ENCODE measurements around the gene DBH.
"Not testable (repeated sequence)": the region's sequence is repeated elsewhere in the genome, so short reads cannot be mapped to it uniquely, and the experiment has no call there.

The DBH gene

DNA sequence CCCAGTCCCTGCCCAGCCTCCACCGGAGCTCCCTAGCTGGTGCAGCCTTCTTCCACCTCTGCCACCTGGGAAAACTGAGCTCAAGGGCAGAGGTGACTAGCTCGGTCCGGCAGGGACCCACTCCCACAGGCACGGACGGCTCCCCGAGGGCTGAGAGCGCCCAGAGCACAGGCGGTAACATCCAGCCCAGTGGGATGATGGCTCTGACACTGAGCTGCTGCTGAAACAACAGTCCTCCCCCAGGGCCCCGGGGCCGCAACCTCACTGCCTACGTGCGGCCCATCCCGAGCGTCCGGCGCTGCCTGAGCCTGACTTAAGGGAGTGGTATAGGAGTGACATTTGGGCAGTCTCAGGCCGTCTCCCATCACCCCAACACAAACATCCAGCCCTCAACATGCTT is 30.7 kb upstream of the DBH start:
- no peak for DNase-seq

DNA sequence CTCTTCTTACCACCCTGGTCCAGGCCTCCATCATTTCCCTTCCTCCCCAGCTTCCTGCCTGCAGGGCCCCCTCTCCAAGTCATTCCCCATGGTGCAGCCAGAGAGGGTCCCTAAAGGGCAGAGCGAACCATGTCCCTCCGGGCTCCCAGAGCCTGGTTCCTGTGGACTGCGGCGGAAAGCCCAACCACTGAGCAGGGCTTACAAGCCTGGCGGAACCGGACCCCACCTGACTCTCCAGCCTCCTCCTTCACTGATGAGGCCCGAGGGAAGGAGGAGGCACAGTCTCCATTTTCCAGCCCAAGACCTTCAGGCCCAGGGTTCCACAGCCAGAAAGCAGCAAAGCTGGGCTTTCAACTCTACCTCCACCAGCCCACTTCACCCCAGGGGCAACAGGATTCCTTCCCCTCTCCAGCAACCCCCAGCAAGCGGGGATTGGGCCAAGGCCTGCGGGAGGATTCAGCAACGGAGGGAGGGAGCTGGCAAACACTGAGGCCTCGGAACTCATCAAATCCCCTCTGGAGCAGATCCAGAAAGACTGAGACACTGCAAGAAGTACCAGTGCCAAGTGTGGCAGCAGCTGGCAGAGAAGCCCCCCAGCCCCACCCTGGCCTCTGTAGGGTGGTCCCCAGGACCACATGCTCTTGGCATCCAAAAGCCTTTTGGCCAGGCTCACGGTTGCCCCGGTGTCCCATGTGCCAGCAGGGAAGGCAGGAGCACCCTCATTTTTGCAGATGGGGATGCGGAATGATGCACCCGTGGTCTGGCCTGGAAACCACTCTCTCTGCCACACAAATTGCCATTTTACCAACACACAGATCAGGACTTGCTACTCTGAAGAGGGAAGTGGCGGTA is 30.1 kb upstream of the DBH start:
- DNase-seq, result no peak

DNA sequence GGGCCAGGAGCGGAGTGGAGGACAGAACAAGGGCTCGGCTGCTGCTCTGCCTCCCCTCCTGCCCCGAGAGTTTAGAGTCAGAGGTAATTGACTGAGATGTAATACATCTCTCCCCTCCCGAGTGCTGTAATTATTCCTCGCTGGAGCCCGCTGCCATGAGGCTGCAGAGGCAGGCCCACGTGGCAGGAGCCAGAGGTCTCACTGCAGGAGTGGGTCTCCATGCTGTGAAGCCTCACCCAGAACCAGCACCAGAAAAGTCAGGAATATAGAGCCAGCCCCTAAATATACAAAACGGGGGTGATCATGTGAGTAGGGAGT is 29.5 kb upstream of the DBH start:
- peak; percentile 71 for DNase-seq

DNA sequence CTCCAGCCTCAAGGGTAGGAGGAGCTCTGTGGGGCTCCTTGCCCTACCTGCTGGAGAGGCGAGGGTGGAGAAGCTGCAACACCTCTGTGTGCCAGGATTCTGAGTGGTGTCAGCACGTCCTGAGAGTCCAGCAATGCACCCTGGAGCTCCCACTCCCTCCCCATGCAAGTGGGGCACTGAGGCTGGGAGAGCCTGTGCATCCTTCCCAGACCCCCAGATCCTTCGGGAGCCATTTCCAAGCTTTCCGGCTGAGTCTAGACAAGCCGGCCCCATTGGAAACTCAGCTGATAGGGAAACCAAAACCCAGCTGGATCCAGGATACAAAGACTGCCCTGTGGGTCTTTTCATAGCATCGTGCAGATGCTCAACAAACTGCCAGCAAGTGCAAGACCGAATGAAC is 28.8 kb upstream of the DBH start:
- DNase-seq, result no peak

DNA sequence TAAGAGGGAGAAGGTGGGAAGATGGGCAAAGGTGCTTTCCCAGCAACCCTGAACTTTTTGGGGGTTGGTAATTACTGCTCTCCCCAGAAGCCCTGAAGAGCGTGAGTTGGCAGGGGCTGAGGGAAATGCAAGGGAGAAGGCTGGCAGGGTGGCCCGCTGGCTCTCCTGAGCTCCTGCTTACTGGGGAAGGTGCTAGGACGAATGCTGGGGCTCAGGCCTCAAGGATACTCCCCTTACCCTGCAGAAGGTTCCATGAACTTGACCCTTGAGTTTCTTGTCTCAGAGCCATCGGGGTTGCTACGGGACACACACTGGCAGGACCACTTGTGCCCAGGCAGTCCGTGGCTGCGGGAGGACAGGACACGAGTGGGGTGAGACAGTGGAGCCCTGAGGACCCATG is 28.2 kb upstream of the DBH start:
- no peak for DNase-seq

DNA sequence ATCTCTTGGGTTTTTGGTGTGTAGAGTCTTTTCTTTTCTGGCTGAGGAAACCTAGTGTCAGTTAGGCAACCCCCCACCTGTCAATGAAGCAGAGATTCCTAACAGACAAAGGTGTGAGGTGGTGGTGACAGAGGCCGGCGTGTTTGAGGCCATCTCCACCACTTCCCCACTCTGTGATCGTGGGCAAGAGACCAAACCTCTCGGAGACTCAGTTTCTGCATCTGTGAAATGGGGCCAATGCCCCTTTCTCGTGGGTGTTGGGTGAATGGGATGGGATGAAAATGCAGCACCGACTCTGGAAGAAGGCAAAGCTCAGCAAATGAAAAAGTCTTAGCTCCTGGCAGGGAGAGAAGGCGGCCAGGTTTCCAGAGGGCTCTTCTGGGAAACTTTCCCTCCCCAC is 27.8 kb upstream of the DBH start:
- DNase-seq, result no peak

DNA sequence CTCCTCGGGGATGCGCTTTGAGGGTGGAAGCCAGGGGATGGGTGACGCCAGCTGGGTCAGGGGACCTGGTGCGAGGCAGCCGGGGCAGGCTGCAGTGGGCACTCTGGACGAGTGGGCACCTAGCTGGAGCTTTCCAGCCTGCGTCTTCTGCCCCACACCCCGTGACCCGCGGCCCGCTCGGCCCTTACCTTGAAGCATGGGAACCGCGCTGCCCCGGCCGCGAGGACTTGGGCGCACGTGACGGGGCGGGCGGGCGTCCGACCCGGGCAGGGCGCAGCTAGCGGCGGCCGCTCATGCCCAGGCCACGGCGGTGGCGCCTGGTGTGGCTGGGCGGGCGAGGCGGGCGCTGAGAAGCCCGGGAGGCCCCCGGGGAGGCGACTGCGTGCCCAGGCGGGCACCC is 27.3 kb upstream of the DBH start:
- DNase-seq, result no peak

DNA sequence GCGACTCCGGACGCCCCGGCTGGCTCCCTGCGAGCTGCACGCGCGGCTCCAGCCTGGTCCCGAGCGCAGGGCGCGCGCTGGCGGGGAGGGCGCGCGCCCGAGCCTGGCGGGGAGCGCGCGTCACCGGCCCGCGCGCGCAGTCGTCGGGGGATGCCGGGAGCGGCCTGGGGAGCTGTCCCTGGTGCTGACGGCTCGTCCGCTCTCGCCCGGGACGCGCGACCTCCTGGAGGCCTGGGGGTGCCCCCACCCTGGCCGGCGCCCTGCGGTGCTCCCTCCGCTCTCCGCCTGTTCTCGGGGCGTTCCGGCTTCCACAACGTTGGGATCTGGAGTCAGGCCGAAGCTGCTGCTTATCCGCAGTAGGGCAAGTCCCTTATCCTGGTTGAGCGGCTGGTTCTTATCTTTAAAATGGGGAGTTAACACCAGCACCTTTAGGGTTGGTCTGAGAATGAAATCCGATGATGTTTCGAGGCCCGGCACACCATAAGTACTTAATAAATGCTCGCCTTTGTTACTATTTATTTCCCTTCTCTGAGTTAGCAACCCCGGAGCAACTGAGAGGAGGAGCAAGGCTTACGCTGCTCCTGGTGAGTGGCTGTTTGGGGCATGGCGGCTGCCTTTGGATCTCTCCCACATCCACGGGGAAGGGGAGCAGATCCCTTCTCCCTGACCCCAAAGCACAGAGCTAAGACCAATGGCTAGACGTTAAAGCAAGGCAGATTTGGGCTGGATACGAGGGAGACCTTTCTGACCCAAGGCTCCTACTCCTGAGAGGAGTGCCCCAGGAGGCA is 26.7 kb upstream of the DBH start, which contains the start of gene FAM163B:
Gene FAM163B, minus strand, starts transcription at position 79 of the 788 bp plus-strand sequence. CDS start 29,166 bp downstream, outside the sequence.
- peak; percentile 60 for DNase-seq

DNA sequence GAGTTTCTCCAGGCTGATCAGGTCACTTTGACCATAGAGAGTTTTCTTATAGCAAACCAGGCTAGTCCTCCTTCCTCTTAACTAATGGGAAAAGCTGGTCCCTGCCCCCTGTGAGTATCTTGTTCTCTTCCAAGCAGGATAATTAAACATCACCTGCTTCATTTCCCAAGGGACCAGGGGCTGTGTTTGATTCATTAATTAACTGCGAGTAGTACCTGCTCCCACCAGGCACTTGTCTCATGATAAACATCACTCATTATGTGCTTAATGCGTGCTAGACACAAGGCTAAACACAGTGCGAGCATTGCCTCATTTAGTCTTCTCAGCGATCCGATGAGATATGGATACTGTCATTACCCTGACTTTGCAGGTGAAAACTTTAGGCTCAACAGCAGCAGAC is 25.3 kb upstream of the DBH start:
- peak; percentile 99 for DNase-seq

DNA sequence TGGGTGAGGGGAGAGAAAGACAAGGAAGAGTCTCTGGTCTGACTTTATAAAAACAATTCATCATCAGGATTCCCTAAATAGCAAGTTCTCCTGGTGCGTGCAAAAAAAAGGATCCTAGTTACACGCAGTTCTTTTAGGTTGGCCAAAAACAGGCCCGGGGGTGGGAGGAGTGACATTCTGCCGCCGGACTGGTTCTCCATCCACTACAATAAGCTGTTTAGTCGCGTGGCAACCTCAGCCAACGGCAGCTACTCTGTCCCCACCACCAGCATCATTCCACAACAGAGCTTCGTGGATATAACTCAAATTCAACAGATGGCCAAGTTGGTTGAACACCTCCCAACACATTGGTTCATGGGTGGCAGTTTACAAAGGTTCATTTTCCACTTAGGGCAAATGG is 24.1 kb upstream of the DBH start:
- DNase-seq, result no peak

DNA sequence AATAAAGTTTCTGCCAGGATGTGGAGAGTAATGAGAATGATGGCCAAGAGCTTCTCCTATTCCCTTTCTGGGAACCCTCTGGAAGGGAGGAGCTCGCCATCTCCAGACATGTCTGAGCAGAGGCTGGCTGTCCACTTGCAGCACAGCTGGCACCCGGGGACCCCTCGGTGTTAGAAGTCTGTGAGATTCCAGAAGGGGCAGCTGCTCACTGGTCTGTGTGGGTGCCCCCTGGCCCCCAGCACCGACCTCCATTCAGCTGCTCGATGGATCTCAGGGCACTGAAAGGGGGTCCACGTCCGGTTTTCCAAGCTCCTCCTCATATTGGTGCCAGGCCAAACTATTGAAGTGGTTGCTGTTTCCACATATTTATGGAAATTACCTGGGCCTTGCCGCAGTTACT is 23.3 kb upstream of the DBH start:
- no peak for DNase-seq

DNA sequence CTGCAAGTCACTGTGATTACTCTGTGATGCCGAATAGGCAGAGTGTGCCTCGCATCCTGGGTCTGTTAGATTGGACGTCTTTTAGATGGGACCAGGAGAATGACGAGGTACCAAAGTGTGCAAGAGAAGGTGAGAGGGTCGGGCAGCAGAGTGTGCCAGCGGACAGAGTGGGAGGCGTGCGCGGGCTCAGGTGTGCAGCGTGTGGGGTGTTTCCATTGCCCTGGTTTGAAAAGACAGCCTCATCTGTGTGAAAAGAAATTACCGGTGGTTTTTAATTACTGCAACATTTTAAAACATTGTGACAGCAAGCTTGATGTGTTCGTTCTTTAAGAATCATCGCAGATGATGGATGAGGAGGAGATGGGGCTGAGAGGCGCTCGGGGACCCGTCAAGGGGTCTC is 22.7 kb upstream of the DBH start:
- no peak for DNase-seq

DNA sequence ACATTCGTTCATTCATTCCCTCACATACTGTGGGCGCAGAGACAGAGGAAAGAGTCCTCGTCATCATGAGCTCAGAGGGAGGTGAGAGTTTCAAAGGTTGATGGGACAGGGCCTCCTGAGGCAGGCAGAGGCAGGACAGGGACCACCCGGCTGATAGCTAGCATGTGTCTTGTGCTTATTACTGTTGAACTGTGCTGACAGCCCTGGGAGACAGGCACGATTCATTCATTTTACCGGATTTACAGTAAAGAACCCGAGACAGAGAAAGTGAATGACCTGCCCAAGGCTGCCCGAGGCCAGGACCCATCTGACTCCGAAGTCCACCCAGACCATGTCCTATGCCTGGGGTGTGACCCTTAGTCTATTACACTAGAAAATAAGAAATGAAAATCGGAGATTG is 22.1 kb upstream of the DBH start:
- DNase-seq, result no peak

DNA sequence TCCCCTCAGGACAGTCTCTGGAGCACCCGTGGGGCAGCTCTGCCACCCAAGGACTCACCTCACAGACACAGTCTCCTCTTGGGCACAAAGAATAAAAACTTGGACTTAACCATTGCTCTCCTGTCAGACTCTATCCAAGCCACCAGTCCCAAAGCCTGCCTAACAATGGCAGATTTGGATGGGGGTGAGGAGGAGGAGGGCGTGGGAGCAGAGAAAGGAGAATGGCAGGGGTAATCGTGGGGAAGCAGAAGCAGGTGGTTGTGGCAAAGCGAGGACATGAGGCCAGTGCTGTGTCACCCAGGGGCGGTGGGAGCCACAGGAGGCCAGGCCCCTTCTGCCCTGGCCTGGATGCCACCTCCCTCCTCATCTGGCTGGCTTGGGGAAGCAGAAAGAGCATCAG is 21.5 kb upstream of the DBH start:
- no peak for DNase-seq

DNA sequence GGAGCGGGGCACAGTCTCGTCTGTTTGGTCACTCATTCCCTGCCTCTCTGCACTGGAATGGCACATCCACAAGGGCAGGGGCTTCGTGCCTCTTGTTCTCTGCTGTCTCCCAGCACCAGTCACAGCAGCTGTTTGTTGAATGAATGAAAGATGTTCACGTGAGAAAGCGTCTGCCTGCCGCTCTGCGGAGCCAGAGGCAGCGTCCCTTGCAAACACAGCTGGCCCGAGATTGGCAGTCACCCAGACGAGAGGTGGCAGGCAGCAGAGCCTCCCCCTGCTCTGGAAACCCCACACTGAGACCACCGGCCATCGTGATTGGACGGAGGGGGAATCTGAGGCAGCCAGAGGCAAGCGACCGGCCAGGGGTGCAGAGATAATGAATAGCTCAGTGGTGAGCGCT is 21.0 kb upstream of the DBH start:
- DNase-seq, result peak; percentile 79

DNA sequence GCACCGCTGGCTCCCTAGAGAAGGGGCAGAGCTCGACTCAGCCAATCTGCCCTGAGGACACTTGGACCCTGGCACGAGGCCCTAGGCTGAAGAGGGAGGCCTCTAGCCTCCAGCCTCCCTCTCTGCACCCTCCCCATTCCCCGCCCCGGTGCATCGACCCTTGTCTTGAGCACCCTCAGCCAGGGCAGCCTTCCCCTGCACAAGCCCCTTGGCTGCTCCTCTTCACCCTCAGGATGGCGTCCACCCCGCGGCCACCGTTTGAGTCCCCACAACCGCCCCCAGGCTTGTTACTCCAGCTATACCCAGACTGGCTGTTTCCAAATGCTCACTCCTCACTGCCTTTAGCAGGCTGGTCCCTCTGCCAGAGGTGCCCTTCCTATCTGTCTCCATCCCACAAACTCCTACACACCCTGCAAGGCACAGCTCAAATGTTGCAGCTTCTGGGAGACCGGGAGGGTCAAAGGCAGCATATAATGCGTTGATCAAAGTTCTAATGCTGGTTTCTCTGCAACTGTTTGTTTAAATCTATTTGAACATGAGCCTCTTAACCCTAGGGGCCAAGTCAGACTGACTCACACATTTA is 20.5 kb upstream of the DBH start:
- DNase-seq, result no peak

DNA sequence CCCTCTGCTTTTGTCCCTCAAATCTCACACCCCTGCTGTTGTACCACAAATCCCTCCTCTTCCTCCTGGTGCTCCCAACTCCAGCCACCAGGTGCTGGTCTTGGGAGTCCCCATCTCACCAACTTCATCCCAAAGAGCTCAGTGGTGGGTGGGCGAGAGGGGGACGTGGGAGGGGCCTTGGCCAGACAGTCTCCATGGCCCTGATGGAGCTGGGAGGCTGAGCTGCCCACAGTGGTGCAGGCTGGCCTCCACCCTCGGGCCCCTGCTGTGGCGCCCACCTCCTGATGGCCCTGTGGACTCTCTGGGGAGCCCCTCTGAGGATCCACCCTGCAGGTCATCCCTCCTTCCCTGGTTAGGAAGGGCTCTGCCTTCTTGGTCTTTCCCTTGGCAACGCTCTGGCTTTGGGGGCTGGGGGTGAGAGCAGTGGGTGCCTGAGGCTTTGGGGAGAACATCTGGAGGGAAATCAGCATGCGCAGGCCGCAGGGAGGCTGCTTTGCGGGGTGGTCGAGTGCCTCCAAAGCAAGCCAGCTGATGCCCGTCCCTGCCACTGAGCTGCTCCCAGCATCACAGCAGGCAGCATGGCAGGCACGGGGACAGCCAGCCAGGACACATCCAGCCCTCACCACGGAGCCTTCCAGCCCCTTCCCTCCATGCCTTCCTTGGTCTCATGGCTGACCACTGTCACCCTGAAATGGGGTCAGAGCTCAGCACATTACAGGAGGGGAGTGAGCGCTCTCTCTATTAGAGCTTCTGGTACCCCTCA is 19.3 kb upstream of the DBH start:
- DNase-seq, result no peak

DNA sequence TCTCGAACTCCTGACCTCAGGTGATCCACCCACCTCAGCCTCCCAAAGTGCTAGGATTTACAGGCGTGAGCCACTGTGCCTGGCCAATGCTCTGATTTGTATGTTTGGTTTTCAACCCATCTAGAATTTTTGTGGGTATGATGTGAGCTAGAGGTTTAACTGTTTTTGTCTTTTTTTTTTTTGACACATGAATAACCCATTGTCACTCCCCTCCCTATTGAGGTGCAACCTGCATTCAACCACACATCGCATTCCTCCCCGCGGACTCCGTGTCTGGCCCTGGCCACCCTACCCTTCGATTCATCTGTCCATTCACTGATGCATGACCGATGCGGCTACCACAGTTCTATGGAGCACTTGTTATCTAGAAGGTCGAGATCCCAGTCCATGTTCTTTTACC is 17.4 kb upstream of the DBH start:
- DNase-seq, result no peak

DNA sequence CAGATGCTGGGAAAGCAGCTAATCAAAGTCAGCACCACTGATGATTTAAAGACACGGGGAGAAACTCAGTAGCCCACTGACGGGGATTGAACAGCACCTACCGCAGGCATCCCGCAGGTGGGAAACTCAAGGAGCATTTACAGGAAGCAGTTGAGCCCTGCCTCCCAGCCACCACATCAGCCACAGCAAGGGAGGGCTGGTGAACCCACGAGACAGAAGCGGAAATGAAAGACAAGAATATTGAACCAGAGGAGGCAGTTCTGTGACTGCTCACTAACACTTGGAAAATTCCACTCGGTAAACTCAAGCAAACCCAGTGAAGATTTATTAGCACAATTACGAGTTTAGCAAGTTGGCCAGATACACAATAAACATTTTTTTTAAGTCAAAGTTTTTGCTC is 16.4 kb upstream of the DBH start:
- DNase-seq, result no peak

DNA sequence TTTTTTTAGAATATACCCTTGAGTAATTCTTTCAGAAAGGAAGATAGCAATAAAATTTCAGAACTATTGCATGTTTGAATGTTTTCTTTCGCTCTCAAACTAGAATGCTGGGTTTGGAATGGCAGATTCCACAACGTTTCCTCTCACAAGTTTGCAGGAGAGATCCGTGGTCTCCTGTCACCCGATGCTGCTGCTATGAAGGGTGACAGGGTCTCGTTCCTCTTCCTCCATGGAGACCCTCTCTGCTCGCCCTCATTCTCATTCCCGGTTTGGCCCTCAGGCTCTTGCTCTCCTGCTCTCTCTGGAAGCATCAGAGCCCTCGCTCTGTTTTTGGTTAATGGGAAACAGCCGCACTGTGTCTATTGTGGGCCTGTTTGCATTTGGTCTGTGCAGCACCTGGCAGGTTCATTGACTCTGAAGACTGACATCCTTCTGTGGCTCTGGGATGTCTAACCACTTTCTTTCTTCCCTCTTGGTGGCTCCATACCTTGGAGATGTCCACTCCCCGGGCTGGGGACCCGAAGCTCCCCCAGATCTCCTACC is 14.4 kb upstream of the DBH start:
- peak; percentile 35 for DNase-seq

DNA sequence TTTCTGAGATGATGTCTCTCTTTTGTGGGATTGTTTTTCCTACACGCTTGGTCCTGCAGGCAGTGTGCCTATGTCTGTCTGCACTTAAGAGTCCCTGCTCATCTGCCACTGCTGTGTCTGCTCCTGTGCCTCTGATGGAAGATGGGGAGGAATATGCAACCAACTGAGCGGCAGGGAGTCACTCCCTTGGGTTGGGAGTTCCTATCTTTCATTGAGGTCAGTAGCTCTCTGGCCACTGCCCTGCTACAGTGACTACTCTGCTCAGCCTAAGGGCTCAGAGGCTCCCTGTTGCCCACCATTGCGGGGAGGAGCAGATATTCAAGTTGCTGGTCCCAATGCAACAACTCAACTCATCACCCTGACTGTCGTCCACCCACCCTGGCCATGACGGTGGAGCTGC is 13.6 kb upstream of the DBH start:
- DNase-seq, result no peak

DNA sequence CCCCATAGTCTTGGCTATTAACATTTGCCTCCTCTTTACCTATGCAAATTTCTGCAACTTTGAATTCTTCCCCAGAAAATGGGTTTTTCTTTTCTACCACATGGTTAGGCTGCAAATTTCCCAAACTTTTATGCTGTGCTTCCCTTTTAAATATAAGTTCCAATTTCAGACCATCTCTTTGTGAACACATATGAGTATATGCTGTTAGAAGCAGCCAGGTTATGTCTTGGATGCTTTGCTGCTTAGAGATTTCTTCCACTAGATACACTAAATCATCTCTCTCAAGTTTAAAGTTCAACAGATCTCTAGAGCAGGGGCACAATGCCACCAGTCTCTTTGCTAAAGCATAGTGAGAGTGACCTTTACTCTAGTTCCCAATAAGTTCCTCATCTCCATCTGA is 10.2 kb upstream of the DBH start:
- not testable (repeated sequence) for DNase-seq

DNA sequence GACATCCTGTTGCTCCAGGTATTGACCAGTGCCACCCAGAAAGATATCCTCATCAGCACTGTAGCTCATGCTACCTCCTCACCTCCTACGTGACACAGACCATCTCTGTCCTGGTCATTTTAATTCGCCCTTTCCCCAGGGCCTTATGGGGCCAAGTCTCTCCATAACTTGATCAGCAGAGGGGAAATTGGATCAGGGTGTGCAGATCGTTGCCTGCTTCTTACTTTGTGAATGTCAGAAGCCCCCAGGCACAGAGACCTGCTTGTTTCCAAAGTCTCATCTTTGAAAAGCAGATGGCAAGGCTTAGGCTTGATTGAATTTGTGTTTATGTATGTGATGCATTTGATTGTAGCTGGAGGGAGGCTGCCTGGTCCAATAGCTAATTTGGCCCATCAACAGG is 8.8 kb upstream of the DBH start:
- no peak for DNase-seq
